Stimulated activated CD8-positive, alpha-beta memory T cell treated with anti-CD3 and anti-CD28 coated beads, Interleukin-4, amount 100 ng/mL, for 1 hour (primary cell): ENCODE measurements around the gene PLEKHA3.

Experiments used
- DNase-seq, 2 donors: peaks; one replicate each; pipeline ENCODE4 v3.0.0-alpha.2; 2020; ENCODE audit warnings: low read depth in 2 of 2, low spot score in 1 of 2

PLEKHA3 gene

GRCh38 chr2:178478439-178479274, 1.6 kb upstream of the PLEKHA3 start, which contains the start of gene FKBP7:
Gene FKBP7 (minus strand): TSS chr2:178478600. CDS start chr2:178478499, 101 bp downstream.
- DNase-seq = peak; percentile 52 to 71

- no peak for DNase-seq
Observed at GRCh38 chr2:178479275-178479616, 1.0 kb upstream of the PLEKHA3 start.

GRCh38 chr2:178479758-178480226, 465 bp upstream of the PLEKHA3 start:
- no peak for DNase-seq

- no peak for DNase-seq
Observed at GRCh38 chr2:178482437-178482836, 2.2 kb downstream of the PLEKHA3 start.

- DNase-seq = no peak
Observed at GRCh38 chr2:178484245-178485041, 4.2 kb downstream of the PLEKHA3 start.

GRCh38 chr2:178485356-178485755, 5.1 kb downstream of the PLEKHA3 start:
- no peak for DNase-seq

GRCh38 chr2:178491612-178492011, 11.4 kb downstream of the PLEKHA3 start:
- DNase-seq = no peak

- no peak for DNase-seq
Observed at GRCh38 chr2:178496049-178496448, 15.8 kb downstream of the PLEKHA3 start.

- no peak for DNase-seq
Observed at GRCh38 chr2:178498137-178498536, 17.9 kb downstream of the PLEKHA3 start.

GRCh38 chr2:178499640-178500039, 19.4 kb downstream of the PLEKHA3 start:
- no peak for DNase-seq

GRCh38 chr2:178502751-178503150, 22.5 kb downstream of the PLEKHA3 start:
- no peak for DNase-seq

- no peak for DNase-seq
Observed at GRCh38 chr2:178506101-178506500, 25.8 kb downstream of the PLEKHA3 start.

GRCh38 chr2:178506524-178506923, 26.3 kb downstream of the PLEKHA3 start:
- DNase-seq = no peak

GRCh38 chr2:178506949-178507348, 26.7 kb downstream of the PLEKHA3 start:
- DNase-seq = no peak

GRCh38 chr2:178508646-178509045, 28.4 kb downstream of the PLEKHA3 start:
- no peak for DNase-seq

GRCh38 chr2:178510384-178510783, 30.1 kb downstream of the PLEKHA3 start:
- DNase-seq = no peak

GRCh38 chr2:178512484-178512883, 32.2 kb downstream of the PLEKHA3 start:
- DNase-seq = no peak

- no peak for DNase-seq
Observed at GRCh38 chr2:178513876-178514275, 33.6 kb downstream of the PLEKHA3 start.

GRCh38 chr2:178514664-178515063, 34.4 kb downstream of the PLEKHA3 start:
- no peak for DNase-seq

GRCh38 chr2:178517496-178517895, 37.2 kb downstream of the PLEKHA3 start:
- DNase-seq = no peak

GRCh38 chr2:178521304-178522150, 41.3 kb downstream of the PLEKHA3 start:
- no peak for DNase-seq
